Stimulated activated naive CD8-positive, alpha-beta T cell treated with anti-CD3 and anti-CD28 coated beads, Interleukin-15, amount 100 ng/mL, for 72 hours (primary cell): ENCODE data around the gene GSTA3.
"Not testable (repeated sequence)": the region's sequence is repeated elsewhere in the genome, so short reads cannot be mapped to it uniquely, and the experiment has no call there.

Experiments used
- ATAC-seq: fragments of 150-1000 bp; cut with Tn5 transposase; 2 replicates; pipeline ENCODE4 v1.10.0; 2021; ENCODE audit warnings: mild to moderate bottlenecking, moderate library complexity
- DNase-seq, 2 donors: peaks; one replicate each; pipeline ENCODE4 v3.0.0; 2021 to 2022
- H3K27ac Mint-ChIP-seq, 2 donors: one replicate each; pipeline ENCODE4 v1.8.0; 2022; ENCODE audit warnings: mild to moderate bottlenecking in 2 of 2, mixed read lengths in 2 of 2, moderate library complexity in 2 of 2
- H3K27me3 Mint-ChIP-seq: one replicate; pipeline ENCODE4 v1.8.0; 2022; ENCODE audit warnings: mixed read lengths
- H3K4me1 Mint-ChIP-seq: one replicate; pipeline ENCODE4 v1.8.0; 2022; ENCODE audit warnings: mild to moderate bottlenecking, mixed read lengths
- H3K4me3 Mint-ChIP-seq, 2 donors: one replicate each; pipeline ENCODE4 v1.8.0; 2022; ENCODE audit warnings: mild to moderate bottlenecking in 2 of 2, mixed read lengths in 2 of 2, moderate library complexity in 1 of 2
- H3K9me3 Mint-ChIP-seq, 2 donors: one replicate each; pipeline ENCODE4 v1.8.0; 2022; ENCODE audit warnings: mixed read lengths in 2 of 2

GSTA3 gene

GRCh38 chr6:52922161-52922560 lies 12.7 kb upstream of the GSTA3 start:
- DNase-seq (no peak), ATAC-seq (no peak)
- Mint-ChIP-seq H3K27ac (no peak overlapping the region), H3K27me3 (no peaks in the 10 kb centered on the region), H3K9me3 (no peaks in the 10 kb centered on the region), H3K4me3 (no peak overlapping the region), H3K4me1 (no peaks in the 10 kb centered on the region)

- H3K4me3 Mint-ChIP-seq, result no peak overlapping the region
- no peaks in the 10 kb centered on the region for H3K9me3 Mint-ChIP-seq
- no peak overlapping the region for H3K27ac Mint-ChIP-seq
Measured at GRCh38 chr6:52921743-52922142, 12.2 kb upstream of the GSTA3 start.

DNA sequence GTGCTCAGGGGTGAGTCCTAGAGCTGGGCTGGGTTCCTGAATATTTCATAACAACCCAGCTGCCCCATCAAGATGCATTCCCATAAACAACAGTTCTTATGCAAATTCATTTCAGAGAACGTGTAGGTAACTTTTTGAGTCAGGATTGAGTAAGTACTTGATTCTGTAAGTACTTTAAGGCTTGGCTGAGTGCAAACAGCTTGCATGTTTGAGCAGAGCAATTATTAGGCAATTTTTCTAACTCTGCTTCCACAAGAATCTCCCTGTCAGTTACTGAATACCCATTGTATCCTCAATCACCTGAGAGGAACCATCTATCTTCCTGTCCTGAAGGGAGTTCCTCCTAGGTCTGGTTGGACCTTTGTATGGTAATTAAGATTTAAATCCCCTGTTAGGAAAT lies 10.0 kb upstream of the GSTA3 start:
- not testable (repeated sequence) for H3K27ac Mint-ChIP-seq

More at GRCh38 chr6:52921743-52922142, 12.2 kb upstream of the GSTA3 start:
- Mint-ChIP-seq H3K4me1 (no peaks in the 10 kb centered on the region), H3K27me3 (no peaks in the 10 kb centered on the region)
- ATAC-seq (no peak), DNase-seq (no peak)

DNA sequence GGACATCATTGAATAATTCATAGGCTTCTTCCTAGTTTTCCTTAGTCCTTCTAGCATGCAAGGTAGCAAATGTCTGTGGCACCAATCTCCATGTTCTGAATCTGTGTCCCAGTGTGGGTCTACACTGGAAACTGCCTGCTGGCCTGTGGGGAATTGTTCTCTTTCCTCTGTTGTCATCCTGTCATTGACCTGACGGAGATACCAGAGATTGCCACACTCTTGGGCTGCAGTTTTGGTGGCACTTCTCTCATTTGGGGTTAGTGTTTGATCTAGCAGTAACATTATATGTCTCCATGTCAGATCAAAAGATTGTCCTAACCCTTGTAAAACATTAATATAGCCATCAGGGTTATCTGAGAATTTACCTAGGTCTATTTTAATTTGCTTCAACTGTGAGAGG lies 9.3 kb upstream of the GSTA3 start:
- H3K4me3 Mint-ChIP-seq, H3K27ac Mint-ChIP-seq, H3K27me3 Mint-ChIP-seq, ATAC-seq, H3K4me1 Mint-ChIP-seq, H3K9me3 Mint-ChIP-seq, DNase-seq: not testable (repeated sequence)

More for the DNA sequence above, 10.0 kb upstream of the GSTA3 start:
- not testable (repeated sequence) for ATAC-seq, H3K9me3 Mint-ChIP-seq, H3K27me3 Mint-ChIP-seq, H3K4me3 Mint-ChIP-seq, H3K4me1 Mint-ChIP-seq, DNase-seq

DNA sequence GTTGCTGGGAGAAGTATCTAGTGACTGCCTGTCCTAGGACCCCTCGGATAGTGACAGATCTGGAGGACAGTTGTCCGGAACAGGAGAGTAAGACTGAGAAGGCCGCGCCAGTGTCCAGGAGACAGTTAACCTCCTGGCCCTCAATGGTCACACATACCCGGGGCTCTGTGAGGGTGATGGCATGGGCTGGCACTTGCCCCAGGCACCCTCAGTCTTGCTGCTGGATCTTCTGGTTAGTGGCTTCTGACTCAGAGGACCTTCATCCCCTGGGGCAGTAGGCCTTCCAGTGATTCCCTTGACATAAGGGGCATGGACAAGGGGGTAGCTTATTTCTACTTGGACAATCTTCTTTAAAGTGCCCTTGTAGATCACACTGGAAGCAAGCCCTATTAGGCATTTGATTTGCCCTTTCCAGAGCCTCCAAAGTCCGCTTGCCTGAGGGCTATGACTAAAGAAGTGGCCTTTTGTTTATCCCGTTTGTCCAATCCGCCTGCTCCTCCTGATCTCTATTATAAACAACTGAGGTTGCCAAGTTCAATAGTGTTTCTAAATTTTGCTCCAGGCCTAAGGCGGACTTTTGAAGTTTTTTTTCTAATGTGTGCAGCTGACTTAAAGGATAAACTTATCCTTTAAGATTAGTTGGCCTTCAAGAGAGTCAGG lies 8.7 kb upstream of the GSTA3 start:
- not testable (repeated sequence) for DNase-seq, H3K9me3 Mint-ChIP-seq, H3K4me3 Mint-ChIP-seq, H3K27ac Mint-ChIP-seq, H3K4me1 Mint-ChIP-seq, H3K27me3 Mint-ChIP-seq, ATAC-seq

- no peak overlapping the region for H3K4me3 Mint-ChIP-seq
- peaks cover 4 to 6% of the 10 kb centered on the region in 2 donors for H3K9me3 Mint-ChIP-seq
- peaks cover 6% of the 10 kb centered on the region for H3K27me3 Mint-ChIP-seq
- H3K27ac Mint-ChIP-seq, result no peak overlapping the region
- DNase-seq (no peak), ATAC-seq (no peak)
- no peaks in the 10 kb centered on the region for H3K4me1 Mint-ChIP-seq
Measured at GRCh38 chr6:52914516-52914915, 5.0 kb upstream of the GSTA3 start.

- no peak for ATAC-seq
- Mint-ChIP-seq H3K4me1 (no peaks in the 10 kb centered on the region), H3K4me3 (no peak overlapping the region), H3K27me3 (peaks cover 6% of the 10 kb centered on the region), H3K27ac (no peak overlapping the region), H3K9me3 (peaks cover 4 to 6% of the 10 kb centered on the region in 2 donors)
- no peak for DNase-seq
Measured at GRCh38 chr6:52910091-52910490, 593 bp upstream of the GSTA3 start.

DNA sequence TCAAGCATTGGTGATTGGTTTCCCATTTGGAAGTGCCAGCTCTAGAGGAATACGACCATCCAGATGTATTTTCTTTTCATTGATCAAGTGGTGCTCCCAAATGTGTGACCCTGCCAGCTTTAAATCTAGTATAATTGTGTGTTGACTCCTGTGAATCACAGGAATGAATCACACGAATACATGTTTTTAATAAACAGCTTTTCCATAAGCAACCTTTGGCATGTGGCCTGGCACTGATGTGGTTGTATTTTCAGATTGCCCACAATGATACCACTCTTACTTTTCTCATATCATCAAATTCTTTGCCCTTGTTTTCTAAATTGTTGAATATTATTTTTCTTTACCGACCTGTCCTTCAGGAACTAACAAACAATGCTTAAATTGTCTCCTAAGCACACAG lies 367 bp downstream of the GSTA3 start:
- DNase-seq, result no peak
- H3K4me3 Mint-ChIP-seq, result no peak overlapping the region
- no peaks in the 10 kb centered on the region for H3K9me3 Mint-ChIP-seq
- H3K27me3 Mint-ChIP-seq, result no peaks in the 10 kb centered on the region
- H3K4me1 Mint-ChIP-seq, result no peaks in the 10 kb centered on the region
- H3K27ac Mint-ChIP-seq, result no peak overlapping the region
- no peak for ATAC-seq

DNA sequence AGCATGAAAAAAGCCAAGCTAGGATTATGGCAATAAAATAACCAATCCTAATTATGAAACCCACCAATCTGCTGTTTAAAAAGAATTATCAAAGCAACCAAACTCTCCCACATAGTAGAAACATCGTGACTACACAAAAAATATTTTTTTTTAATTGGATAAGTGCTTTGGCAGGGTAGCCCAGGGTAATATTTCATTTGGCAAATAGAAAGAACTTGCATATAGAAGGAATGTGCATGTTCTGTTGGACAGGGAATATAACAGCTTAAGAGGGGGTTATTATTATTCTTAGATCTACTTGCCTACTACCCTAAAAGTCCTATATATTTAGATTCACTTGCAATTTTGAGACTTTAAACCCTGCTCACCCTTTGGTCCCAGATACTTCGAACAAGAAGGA lies 972 bp downstream of the GSTA3 start:
- Mint-ChIP-seq H3K9me3 (no peaks in the 10 kb centered on the region), H3K27ac (no peak overlapping the region)
- ATAC-seq, result no peak

DNA sequence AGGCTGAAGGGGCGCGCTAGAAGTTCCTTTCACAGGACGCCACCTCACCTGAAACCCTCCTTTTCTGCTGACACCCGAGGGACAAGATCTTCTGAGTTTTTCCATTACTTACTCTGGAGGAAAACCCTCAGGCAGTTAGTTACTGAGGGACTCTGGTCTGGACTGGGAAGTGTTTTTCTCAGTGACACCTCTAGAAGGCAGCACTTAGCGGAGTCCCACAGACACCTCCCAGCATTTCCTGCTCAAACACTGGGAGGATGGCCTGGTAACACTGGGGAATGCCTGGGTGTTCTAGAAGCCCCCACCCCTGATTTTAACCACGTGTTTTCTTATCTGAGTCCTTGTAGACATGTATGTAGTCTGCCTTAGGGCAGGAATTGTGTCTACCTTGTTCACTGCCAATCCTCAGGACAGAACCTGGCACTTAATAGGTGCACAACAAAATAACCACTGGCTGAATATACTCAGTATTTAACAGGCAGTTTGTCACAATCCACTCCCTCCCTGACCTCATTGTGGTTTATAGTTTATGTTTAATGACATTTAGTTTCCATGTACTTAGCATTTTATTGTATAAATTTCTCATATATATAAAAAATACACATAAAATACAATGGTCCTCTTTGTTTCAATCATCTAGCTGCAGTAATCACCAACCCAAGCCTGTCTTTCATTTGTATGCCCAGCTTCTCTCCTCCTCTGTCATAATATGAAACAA lies 4.8 kb downstream of the GSTA3 start:
- DNase-seq, result no peak
- Mint-ChIP-seq H3K9me3 (no peaks in the 10 kb centered on the region), H3K27me3 (peaks cover 19% of the 10 kb centered on the region), H3K27ac (no peak overlapping the region), H3K4me1 (no peaks in the 10 kb centered on the region), H3K4me3 (no peak overlapping the region)
- no peak for ATAC-seq

More for the DNA sequence above, 972 bp downstream of the GSTA3 start:
- H3K4me3 Mint-ChIP-seq, result no peak overlapping the region
- no peak for DNase-seq
- no peaks in the 10 kb centered on the region for H3K27me3 Mint-ChIP-seq
- H3K4me1 Mint-ChIP-seq, result no peaks in the 10 kb centered on the region

GRCh38 chr6:52900536-52900935 lies 9.0 kb downstream of the GSTA3 start:
- ATAC-seq, result no peak
- no peaks in the 10 kb centered on the region for H3K4me1 Mint-ChIP-seq
- H3K27me3 Mint-ChIP-seq, result peaks cover 29% of the 10 kb centered on the region
- no peak for DNase-seq
- H3K9me3 Mint-ChIP-seq, result peaks cover 0 to 6% of the 10 kb centered on the region in 2 donors
- no peak overlapping the region for H3K4me3 Mint-ChIP-seq
- H3K27ac Mint-ChIP-seq, result no peak overlapping the region

- not testable (repeated sequence) for H3K27ac Mint-ChIP-seq, H3K4me1 Mint-ChIP-seq, DNase-seq, H3K4me3 Mint-ChIP-seq, ATAC-seq, H3K9me3 Mint-ChIP-seq
- H3K27me3 Mint-ChIP-seq, result peaks cover 14% of the 10 kb centered on the region
Measured at GRCh38 chr6:52895790-52896189, 13.7 kb downstream of the GSTA3 start.

DNA sequence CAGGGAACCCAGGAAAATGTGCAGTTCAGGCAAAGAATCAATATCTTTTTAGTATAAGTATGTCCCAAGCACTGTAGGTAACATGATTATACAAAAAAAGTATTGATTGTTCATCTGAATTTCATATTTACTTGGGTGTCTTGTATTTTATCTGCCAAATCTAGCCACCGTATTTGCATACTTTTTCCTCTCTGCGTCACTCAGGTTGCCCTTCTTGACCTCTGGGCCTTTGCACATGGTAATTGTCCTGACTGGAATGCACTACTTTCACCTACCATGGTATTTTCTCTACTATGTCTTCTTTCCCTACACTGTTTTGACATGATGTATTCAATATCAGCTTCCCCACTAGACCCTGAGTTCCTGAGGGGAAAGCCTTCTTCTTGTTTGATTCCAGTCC lies 15.2 kb downstream of the GSTA3 start:
- H3K27ac Mint-ChIP-seq, result no peak overlapping the region
- no peaks in the 10 kb centered on the region for H3K4me1 Mint-ChIP-seq
- DNase-seq (no peak), ATAC-seq (no peak)
- no peak overlapping the region for H3K4me3 Mint-ChIP-seq
- peaks cover 0 to 6% of the 10 kb centered on the region in 2 donors for H3K9me3 Mint-ChIP-seq
- H3K27me3 Mint-ChIP-seq, result peaks cover 10% of the 10 kb centered on the region

DNA sequence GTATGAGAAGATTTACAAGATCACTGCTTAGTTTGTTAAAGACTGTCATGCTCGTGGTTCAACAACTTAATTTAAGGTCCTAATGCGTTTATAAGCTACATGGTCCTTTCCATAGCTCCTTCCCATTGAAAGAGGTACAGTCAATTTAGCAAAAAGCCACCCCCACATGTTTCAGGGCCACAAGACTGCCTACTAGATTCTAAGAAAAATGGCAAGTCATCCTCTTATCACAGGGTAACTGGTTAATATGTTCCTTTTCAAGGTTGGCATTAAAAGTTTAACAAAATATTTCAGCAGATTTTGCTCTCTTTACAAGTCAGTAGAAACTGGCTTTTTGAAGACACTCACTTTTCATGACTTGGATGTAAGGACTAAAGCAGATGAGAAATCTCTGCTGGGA lies 15.7 kb downstream of the GSTA3 start:
- peaks cover 5% of the 10 kb centered on the region for H3K27me3 Mint-ChIP-seq
- H3K4me3 Mint-ChIP-seq, result no peak overlapping the region
- DNase-seq (no peak), ATAC-seq (no peak)
- no peaks in the 10 kb centered on the region for H3K4me1 Mint-ChIP-seq
- peaks cover 0 to 6% of the 10 kb centered on the region in 2 donors for H3K9me3 Mint-ChIP-seq
- no peak overlapping the region for H3K27ac Mint-ChIP-seq

DNA sequence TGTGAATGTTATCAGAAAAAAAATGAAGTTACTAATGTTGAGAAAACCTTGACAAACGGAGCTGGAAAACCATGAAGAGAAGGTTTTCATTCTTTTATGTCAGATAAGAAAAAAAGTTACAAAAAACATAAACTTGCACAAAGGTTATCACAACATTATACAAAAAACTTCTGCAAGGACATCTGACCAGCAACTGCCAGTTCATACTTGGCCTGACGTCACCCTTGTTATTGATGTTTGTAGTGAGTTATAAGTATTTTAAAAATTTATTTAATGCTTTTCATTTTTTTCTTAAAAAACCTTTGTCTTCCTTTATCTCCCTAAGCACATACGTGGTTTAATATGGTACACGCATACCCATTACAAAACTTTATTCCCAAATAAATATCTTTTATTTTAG lies 16.3 kb downstream of the GSTA3 start:
- H3K4me3 Mint-ChIP-seq, result no peak overlapping the region
- no peak for ATAC-seq
- no peaks in the 10 kb centered on the region for H3K27me3 Mint-ChIP-seq
- H3K27ac Mint-ChIP-seq, result no peak overlapping the region
- no peaks in the 10 kb centered on the region for H3K4me1 Mint-ChIP-seq
- DNase-seq, result no peak
- peaks cover 0 to 6% of the 10 kb centered on the region in 2 donors for H3K9me3 Mint-ChIP-seq

GRCh38 chr6:52890018-52890417 lies 19.5 kb downstream of the GSTA3 start:
- H3K27ac Mint-ChIP-seq, result peak overlapping the region in 1 of 2 donors; percentile 37
- DNase-seq (no peak), ATAC-seq (no peak)
- H3K27me3 Mint-ChIP-seq, result no peaks in the 10 kb centered on the region
- no peaks in the 10 kb centered on the region for H3K4me1 Mint-ChIP-seq
- H3K9me3 Mint-ChIP-seq, result no peaks in the 10 kb centered on the region
- H3K4me3 Mint-ChIP-seq, result no peak overlapping the region
